HG03095 (cell line): ENCODE results near the gene KCNJ10.
"Not testable (repeated sequence)": the region's sequence is repeated elsewhere in the genome, so short reads cannot be mapped to it uniquely, and the experiment has no call there.

Experiments
- ATAC-seq: cut with Tn5 transposase; IDR thresholded peaks from one replicate; pipeline ENCODE4 v1.9.1; 2021; ENCODE audit warnings: moderate library complexity; ENCODE audit not compliant: unreplicated experiment

The KCNJ10 gene

DNA sequence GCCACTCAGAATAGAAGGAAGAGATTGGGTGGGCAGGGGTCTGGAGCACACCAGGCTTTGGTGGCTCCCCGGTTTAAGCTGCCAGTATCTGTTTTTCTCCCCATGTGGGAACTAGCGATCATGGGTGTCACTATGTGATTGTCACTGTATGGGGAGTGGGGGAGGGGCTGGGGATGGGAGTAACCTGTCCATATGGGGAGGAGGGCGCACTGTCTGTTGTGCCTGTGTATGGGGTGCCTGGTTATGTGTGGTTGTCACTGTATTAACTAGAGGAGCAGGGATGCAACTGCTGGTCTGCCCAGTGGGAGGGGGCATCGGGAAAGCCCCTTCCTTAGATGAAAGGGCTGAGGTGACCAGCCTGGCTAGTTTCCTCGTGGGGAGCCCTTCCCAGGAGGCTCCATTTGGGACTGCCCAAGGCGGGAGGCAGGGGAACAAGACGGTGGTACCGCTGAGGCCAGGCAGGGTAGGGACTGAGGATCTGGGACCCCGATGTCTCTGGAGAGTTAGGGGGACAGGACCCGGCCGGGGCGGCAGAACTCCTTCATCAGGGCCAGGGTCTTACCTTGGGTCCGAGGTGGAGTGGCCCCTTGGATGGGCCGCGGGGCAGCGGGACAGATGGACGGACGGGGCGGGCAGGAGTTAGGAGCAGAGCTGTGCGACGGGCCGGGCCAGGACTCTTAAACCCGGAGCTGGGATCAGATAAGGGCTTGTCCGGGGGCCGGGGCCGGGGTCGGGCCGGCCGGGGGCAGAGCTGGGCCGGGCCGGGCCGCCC, at the start of gene KCNJ10:
Gene KCNJ10, minus strand, starts transcription at position 701 of the 772 bp plus-strand sequence. CDS start 27,628 bp downstream, outside the sequence.
- ATAC-seq, result no peak

DNA sequence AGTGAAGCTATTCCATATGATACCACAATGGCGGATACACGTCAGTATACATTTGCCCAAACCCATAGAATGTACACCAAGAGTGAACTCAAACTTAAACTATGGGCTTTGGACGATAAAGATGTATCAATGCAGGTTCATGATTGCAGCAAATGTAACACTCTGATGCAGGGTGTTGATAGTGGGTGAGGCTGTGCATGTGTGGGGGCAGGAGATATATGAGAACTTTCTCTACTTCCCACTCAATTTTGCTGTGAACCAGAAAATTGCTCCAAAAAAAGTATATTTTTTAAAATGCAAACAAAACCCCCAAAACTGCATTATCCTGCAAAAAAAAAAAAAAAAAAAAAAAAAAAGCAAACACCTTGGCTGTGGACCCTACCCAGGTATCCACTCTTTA, 49.0 kb upstream of the KCNJ10 start:
- no peak for ATAC-seq

DNA sequence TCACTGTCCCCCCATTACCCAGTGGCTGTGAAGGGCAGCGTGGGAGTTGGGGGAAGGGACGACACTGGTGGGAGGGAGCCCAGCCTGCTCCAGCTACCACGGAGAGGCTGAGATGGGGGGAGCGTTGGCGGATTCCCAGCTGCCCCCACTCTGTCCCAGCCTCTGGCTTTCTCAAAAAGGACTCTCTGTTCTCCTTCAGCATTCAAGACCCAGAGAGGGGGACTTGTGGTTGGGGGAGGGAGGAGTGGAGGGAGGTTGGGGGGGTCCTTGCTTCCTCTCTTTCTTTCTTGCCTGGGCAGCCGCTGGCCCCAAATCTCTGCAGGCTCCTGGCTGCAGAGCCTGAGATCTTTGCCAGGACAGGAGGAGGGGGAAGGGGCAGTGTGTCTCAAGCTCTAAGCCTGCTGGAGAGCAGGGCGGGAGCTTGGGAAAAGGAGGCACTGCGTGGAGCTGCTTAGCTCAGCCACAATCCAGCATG, 47.8 kb upstream of the KCNJ10 start:
- no peak for ATAC-seq

DNA sequence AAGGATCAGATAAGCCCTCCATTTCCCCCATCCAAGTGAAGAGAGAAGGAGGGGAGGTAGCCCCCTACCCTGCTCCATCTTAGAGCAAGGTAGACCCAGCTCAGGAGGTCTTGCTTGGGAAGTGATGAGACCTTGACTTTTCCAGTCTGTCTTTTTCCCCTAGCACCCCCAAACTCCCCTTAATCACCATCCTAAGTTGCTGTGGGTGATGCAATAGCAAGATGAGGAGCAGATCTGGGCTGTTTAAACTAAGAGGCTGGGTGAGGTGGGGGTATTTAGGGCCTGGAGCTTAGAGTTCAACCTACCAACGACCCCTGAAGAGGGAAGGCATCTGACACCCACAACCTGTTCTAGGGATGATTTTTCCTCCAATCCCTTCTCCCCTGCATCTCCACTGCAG, 47.3 kb upstream of the KCNJ10 start:
- ATAC-seq, result no peak

DNA sequence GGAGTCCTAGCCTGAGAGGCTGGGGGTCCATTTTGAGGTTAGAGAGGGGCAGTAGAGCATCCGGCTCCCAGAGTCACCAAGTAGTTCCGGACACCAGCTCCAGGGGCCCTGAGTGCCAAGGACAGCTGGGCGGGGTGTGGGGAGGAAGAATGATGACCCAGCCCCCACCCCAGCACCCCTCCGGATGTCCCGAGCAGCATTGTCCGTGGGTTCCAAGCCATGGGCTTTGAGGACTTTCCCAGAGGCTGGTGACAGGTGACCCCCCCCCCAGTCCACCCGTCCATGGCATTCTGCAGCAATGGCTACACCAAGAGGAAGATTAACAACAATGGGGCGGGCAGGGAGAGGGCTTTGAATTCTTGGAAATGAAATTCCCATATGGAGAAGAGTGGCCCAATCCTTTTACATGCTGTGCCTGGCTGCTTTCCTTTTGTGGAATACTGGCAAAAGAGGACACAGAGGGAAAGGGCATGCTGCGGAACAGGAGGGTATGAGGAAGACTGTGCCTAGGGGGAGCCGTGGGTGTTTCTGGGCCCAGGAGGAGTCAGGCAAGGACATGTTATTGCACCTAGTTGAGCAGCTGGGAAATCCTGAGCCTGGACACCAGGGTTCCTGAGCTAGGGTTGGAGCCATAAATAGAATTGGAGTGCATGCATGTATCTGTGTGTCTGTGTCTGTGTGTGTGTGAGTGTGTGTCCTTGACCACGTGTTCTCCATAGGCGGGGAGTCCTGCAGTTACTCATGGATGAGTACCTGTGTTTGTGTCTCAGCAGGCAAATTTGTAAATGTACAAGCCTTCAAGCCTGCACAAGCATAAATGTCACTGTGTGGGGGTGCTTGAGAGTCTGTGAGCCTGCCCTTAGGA, 46.6 kb upstream of the KCNJ10 start:
- ATAC-seq, result no peak

DNA sequence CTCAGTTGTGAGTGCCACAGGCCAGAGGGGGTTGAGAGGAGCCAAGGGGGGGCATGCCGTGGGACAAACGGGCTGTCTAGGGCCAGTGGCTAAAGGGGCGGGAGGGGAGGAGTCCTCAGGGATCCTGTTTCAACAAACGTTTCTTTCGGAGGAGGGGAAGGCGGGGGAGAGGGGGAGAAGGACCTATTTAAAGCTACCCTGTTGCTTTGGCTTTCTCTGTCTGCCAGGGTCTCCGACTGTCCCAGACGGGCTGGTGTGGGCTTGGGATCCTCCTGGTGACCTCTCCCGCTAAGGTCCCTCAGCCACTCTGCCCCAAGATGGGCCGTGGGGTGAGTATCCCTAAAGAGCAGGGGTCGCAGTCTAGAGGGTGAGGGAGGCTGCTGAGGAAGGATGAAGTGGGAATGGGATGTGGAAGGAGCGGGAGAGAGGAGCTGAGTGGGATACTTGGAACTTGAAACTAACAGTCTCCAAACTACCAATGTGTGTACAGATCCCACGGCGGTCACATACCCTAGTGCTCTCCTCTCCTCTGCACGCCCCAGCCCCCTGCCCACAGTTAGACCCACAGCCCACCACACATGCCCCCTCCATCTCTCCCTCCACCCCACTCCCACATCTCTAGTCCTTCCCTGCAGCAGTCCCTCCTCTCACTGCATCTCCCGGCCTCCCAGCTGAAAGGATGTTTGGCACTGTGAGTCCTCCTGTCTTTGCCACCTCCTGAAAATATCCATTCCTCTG, 45.8 kb upstream of the KCNJ10 start, which contains the start of gene ATP1A2:
Gene ATP1A2, plus strand, starts transcription at position 215 of the 738 bp plus-strand sequence. Its CDS starts 103 bp downstream, at position 318.
- ATAC-seq, result no peak

DNA sequence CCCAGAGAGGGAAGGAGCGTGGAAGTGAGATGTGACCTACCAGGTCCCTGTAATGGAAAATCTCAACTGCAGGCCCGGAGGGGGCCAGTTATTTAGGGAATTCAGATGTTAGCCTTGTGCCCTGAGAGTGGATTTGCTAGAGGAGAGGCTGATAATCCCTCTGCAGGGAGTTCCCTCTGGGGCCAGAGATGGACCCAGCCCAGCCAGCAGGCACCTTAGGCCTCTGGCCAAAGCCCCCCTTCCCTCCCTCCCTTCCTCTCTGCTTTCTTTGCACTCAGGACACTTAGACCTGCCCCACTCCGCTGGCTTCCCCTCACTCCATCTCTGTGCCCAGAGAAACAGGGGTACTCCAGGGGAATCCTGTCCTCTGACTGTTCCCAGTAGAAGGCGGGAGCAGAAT, 44.1 kb upstream of the KCNJ10 start:
- ATAC-seq, result no peak

DNA sequence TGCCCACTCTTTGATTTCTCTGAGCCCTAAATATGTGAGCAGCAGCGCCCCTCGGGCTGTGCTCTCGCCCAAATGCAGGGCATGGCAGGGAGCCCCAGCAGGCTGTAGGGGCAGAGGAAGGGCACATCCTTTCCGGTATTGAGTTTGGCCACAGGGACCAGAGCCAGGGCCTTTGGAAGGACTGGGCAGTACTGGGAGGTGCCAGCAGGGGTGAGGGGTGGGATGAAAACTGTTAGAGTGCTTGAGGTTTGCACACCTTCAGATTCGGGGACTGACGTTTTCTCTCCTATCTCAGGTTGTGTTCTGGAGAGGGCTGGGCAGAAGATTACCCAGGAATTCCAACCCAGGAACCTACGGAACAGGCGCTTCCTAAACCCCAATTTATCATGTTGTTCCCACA, 43.4 kb upstream of the KCNJ10 start:
- no peak for ATAC-seq

DNA sequence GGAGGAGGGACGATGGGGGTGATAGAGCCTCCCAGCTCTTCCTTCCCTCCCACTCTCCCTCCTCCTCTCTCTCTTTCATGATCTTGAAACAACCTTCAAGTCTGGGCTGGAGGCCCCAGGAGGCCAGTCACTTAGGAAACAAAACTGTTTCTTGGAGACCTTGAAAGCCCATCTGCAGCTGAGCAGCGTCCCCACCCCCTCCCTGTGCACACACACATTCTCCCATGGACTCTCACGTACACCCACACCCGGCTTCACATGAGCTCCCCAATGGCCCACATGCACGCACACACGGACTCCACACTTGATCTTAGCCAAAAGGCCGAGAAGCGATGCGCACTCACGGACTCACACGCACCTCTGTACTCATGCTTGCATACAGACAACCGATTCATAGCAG, 42.4 kb upstream of the KCNJ10 start:
- no peak for ATAC-seq

DNA sequence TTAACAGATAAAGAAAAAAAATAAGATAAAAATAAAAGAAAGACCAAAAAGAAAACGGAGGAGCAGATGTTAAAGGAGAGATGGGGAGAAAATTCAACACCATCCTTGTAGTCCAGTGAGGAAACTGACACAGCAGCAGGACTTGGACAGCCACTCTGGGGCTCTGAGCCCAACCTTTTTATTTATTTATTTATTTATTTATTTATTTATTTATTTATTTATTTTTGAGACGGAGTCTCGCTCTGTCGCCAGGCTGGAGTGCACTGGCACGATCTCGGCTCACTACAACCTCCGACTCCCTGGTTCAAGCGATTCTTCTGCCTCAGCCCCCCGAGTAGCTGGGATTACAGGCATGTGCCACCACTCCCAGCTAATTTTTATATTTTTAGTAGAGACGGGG, 41.5 kb upstream of the KCNJ10 start:
- ATAC-seq, result not testable (repeated sequence)

DNA sequence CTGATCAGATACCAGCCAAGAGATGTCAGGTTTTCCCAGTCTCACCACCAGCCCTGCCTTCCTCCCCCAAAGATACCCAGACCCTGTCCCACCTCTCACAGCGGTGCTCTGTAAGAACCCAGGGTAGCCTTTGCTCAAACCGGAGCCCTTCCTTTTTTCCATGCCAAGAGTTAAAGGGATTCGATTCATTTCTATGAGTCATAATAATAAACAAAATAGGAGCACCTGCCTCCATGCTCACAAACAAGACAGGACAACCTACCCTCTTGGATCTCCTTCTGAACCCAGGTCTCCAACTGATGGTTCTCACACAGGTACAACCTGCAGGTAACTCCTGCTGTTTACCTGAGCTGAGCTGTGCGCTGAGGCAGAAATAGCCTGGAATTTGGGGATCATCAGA, 39.7 kb upstream of the KCNJ10 start:
- no peak for ATAC-seq

DNA sequence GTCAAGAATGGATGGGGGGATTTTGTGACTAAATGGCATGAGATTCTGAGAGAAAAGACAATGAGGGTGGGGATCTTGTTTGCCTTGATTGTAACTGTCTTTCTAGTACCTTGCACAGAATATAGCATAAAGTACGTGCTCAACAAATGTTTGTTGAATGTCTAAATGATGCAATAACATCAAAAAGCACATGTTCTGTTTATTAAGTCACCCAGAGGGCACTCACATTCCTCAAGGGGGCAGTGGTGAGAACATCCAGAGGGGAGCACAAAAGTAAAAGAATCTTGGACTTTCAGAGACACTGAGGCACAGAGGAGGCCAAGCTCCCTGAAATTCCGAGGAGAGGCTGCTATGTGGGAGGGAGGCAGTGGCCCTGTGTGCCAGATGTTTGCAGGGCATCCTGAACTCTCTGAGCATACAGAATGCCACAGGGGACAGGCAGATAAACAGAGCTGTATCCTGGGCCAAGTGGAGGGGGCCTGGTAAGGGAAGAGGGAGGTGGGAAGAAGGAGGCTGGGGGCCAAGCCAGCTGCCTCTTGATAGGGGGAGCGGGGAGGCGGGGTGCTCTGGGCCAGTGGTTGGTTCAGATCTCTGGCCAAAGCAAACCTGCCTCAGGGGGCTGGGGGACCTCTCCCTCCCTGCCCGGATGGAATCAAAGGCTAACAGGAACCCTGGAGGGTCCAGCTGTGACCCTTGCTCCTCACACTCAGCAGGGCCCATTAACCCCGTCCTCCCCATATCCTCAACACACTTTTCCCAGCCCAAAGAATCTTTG, 39.1 kb upstream of the KCNJ10 start:
- no peak for ATAC-seq

DNA sequence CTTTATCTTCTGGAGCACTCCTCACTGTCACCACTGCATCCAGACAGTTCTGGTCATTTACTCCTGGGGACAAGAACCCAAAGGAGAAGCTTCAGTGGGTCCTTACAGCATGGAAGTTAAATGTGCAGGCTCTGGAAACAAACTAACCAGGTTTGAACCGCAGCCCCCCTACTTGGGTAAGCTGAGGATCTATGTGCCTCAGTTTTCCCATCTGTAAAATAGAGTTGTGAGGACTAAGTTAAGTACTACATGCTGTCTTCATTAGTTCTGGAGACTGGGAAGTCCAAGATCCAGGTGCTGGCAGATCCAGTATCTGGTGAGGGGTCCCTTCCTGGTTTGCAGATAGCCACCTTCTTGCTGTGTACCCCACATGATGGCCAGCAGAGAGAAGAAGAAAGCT, 37.6 kb upstream of the KCNJ10 start:
- no peak for ATAC-seq

DNA sequence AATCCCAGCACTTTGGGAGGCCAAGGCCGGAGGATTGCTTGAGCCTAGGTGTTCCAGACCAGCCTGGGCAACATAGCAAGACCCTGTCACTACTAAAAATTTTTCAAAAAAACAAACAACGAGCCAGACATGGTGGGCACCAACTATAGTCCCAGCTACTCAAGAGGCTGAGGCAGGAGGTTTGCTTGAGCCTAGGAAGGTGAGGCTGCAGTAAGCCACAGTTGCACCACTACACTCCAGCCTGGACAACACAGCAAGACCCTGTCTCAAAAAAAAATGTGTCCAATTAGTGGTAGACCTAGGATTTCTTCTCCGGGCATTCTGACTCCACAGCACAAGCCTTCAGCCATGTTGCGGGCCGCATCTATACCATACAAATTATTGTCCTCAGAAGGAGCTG, 35.2 kb upstream of the KCNJ10 start:
- no peak for ATAC-seq

DNA sequence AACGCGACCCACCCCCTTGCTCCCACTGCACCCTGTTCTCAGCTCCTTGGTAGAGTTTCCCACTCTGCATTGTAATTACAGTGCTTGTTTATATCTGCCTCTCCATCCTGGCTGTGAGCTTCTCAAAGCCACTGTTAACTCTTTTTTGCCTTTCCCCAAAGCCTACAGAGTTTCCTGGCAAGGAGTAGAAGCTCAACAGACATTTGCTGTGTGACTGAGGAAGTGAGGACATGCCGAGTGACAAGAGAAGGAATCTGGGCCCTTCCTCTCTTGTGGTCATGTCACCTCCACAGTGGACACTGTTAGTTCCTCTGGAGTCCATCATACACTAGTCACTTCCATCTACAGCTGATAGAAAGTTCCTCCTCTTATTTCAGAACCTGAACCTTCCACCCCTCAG, 34.5 kb upstream of the KCNJ10 start:
- ATAC-seq, result no peak

DNA sequence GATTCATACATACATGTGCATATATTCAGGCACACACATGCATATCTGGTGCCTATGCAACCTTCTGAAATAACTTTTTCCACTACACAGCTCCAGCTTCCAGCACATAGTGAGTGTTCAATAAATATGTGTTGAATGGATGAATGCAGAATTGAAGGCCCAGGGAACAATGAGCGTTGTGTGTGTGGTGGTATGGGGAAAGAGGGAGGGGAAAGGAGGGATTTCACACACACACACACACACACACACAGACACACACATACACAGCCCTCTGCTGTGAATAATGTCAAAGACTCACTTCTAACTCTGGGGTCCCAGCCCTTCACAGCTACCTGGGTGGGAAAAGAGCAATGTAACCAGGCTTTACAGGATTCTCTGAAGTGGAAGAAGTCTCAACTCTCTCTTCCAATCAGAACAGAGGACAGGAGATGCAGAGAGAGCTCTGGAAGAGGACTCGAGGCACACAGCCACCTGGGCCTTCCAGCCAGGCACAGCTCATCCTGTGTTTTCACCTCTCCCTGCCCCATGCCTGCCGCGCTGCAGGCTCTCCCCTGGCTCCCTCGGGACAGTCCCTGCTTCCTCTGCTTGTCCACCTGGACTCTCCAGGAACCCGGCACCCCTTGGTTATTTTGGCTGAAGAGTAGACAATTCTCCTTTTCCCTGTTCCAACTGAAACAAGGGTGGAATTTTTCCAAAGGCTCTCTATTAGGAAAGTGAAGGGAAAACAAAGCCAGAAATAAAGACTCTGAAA, 33.9 kb upstream of the KCNJ10 start:
- ATAC-seq, result no peak

DNA sequence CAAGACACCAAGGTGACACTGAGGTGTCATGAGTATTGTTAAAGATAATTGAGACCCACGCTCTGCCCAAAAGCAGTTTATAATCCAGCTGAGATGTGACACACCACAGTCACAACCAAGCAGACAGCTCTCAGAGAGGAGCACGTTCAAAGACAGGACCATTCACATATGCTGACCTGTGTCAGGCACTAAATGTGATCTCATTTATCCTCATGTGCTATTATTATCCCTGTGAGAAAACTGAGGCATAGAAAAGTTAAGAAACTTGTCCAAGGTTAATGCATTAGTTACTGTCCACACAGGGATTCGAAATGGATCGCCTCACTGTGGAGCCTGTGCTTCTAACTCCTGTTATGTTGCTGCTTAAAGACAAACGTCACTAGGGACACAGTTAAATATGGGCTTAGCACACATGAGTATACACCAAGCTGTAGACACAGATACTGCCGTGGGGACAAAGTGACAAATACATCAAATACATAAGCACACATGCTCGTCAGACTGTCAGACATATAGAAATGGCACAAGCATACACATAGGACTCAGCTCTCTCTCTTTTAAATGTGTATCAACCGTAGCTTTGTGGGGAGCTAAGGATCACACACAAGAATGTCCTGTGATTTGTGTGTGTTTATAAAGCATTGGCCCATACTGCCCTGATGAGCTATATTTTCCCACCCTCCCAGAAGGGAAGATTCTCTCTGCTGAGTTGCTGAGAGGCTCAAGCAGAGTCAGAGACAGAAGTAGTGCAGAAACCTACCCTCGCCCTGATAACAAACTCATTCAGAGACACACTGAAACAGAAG, 32.0 kb upstream of the KCNJ10 start:
- no peak for ATAC-seq

DNA sequence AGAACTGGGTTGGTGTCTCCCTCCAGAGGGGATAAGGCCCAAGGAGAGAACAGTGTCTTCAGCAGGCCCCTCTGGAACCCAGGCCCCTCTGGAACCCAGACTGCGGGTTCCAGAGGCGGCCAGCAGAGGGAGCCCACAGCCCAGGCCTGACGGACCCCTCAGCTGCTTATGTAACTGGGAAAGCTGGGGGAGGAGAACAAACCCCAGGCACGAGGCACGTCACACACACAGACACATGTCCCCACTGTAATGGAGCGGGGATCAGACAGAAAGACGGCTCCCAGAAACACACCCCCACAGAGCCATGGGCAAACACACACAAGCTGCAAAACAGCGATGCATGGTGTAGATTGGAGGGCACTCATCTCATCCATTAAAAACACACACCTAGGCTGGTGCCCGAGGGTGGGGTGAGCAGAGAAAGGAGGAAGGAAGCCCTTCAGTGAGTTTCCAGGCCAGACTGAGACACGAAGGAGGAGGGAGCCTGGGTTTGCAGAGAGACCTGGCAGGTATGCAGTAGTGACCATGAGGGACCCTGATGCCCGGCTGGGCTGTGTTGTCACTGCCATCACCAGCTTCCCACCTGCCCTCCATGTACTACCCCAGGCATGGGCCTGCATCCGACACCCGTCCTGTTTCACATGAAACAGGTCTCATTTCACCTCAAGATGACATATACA, 31.2 kb upstream of the KCNJ10 start:
- peak; percentile 33 for ATAC-seq
